ENCODE results near the gene PPP1R9A. TPM values are rescaled to one million over a fixed set of nuclear protein-coding genes. Genes with fewer than 3 reads are reported as not detected.

PPP1R9A gene
- total RNA-seq, 1 experiment from 2014 or later = 6.3 TPM

DNA sequence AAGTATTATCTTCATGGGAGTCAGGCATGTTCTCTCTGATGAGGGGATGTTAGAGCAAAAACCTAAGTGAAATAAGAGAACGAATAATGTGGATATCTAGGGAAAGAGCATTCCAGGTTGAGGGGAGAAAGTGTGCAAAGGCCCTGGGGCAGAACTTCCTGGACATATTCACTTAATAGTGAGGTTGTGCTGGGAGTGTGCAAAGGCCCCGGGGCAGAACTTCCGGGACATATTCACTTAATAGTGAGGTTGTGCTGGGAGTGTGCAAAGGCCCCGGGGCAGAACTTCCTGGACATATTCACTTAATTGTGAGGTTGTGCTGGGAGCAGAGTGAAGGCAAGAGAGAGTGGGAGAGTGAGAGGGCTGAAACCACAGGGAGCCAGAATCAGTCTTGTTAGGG, 405.2 kb downstream of the PPP1R9A start:
- intact Hi-C loops (cut with micrococcal nuclease) = no loop called here
- Mint-ChIP-seq H3K27me3 (ENCODE audit: insufficient read depth, unreplicated experiment) (peaks cover 29% of the 10 kb centered on the region), H3K27ac (ENCODE audit: low read depth, unreplicated experiment) (no peak overlapping the region), H3K4me1 (ENCODE audit: insufficient read depth, unreplicated experiment) (no peaks in the 10 kb centered on the region), H3K9me3 (ENCODE audit: unreplicated experiment) (peaks cover 7% of the 10 kb centered on the region), H3K36me3 (ENCODE audit: insufficient read depth, unreplicated experiment) (no peaks in the 10 kb centered on the region), H3K4me3 (ENCODE audit: unreplicated experiment) (no peak overlapping the region)
- BruUV-seq (replicated peaks) = no TSS peak
- DNase-seq (ENCODE audit: unreplicated experiment) = no peak
- ChIA-PET CTCF (no interaction called here), POLR2A (no interaction called here)
- TF ChIP-seq, protein P1, sequence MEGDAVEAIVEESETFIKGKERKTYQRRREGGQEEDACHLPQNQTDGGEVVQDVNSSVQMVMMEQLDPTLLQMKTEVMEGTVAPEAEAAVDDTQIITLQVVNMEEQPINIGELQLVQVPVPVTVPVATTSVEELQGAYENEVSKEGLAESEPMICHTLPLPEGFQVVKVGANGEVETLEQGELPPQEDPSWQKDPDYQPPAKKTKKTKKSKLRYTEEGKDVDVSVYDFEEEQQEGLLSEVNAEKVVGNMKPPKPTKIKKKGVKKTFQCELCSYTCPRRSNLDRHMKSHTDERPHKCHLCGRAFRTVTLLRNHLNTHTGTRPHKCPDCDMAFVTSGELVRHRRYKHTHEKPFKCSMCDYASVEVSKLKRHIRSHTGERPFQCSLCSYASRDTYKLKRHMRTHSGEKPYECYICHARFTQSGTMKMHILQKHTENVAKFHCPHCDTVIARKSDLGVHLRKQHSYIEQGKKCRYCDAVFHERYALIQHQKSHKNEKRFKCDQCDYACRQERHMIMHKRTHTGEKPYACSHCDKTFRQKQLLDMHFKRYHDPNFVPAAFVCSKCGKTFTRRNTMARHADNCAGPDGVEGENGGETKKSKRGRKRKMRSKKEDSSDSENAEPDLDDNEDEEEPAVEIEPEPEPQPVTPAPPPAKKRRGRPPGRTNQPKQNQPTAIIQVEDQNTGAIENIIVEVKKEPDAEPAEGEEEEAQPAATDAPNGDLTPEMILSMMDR (IDR thresholded peaks at IDR 0.05; ENCODE audit: unreplicated experiment) = no peak

DNA sequence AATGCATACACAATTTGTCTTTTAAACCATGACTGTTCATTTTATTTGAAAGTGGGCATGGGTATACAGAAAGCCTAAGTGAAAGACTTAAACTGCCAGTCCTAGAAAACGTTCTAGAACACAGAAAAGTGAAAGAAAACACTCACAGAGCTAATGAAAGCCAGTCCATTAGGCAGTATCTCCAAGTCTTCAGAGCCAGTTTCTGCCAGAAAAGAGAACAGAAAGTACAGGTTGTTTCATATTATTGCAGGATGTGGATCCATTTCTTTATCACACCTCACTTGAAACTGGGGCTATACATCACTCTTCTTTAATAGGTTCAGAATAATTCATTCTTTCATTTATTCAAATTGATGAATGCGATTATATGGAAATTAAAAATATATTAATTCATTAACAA, 409.2 kb downstream of the PPP1R9A start:
- intact Hi-C loops (cut with micrococcal nuclease) = no loop called here
- Mint-ChIP-seq H3K27ac (ENCODE audit: low read depth, unreplicated experiment) (no peak overlapping the region), H3K27me3 (ENCODE audit: insufficient read depth, unreplicated experiment) (peaks cover 29% of the 10 kb centered on the region), H3K4me1 (ENCODE audit: insufficient read depth, unreplicated experiment) (no peaks in the 10 kb centered on the region), H3K9me3 (ENCODE audit: unreplicated experiment) (peaks cover 7% of the 10 kb centered on the region), H3K4me3 (ENCODE audit: unreplicated experiment) (no peak overlapping the region), H3K36me3 (ENCODE audit: insufficient read depth, unreplicated experiment) (no peaks in the 10 kb centered on the region)
- ChIA-PET CTCF (no interaction called here), POLR2A (interaction anchor here (0.6 to 0.7 kb wide), 2 partner anchors 21 to 161 kb away, joined by 3 to 6 read pairs; no protein-coding TSS in a partner anchor)
- BruUV-seq (replicated peaks) = no TSS peak
- TF ChIP-seq, protein P1 (IDR thresholded peaks at IDR 0.05; ENCODE audit: unreplicated experiment) = no peak
- DNase-seq (ENCODE audit: unreplicated experiment) = no peak

DNA sequence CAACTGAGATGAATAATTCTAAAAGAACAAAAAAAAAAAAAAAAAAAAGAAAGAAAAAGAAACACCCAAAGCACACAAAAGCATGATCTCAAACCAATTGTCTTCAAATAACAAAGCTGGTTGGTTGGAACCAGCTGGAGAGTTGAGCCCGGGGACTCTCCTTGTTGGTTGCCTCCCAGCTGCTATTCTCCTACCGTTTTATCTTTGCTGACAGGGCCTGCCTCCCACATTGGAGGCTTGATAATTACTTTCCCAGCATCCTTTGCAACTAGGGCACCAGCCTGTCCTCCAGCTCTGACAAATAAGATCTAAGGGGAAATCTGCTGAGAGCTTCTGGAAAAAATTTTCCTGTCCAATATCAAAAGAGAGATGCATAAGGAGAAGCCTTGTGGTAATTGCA, 410.2 kb downstream of the PPP1R9A start:
- Mint-ChIP-seq H3K4me1 (ENCODE audit: insufficient read depth, unreplicated experiment) (no peaks in the 10 kb centered on the region), H3K27ac (ENCODE audit: low read depth, unreplicated experiment) (no peak overlapping the region), H3K27me3 (ENCODE audit: insufficient read depth, unreplicated experiment) (peaks cover 29% of the 10 kb centered on the region), H3K9me3 (ENCODE audit: unreplicated experiment) (peaks cover 7% of the 10 kb centered on the region), H3K36me3 (ENCODE audit: insufficient read depth, unreplicated experiment) (no peaks in the 10 kb centered on the region), H3K4me3 (ENCODE audit: unreplicated experiment) (no peak overlapping the region)
- CTCF ChIA-PET = no interaction called here
- no peak for DNase-seq (ENCODE audit: unreplicated experiment)
- intact Hi-C loops (cut with micrococcal nuclease) = no loop called here
- BruUV-seq (replicated peaks) = no TSS peak
- POLR2A ChIA-PET = no interaction called here
- TF ChIP-seq, protein P1 (IDR thresholded peaks at IDR 0.05; ENCODE audit: unreplicated experiment) = no peak

DNA sequence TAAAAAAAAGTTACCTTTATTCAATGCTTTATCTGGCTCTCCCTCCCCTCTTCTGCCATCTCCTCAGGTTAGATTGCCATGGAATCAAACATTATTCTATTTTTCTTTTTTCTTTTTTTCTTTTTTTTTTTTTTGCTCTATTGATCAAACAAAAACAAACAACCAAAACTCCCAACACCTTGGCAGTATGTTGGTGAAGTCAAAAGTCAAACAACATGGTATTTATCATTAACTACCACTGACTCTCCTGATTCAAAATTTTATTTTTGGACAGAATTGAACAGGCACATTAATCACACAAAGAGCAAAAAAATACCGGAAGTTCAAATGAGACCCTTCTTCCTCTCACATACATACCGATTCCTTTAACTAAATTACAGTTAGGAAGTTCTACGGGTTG, 410.6 kb downstream of the PPP1R9A start:
- TF ChIP-seq, protein P1 (IDR thresholded peaks at IDR 0.05; ENCODE audit: unreplicated experiment) = no peak
- DNase-seq (ENCODE audit: unreplicated experiment) = no peak
- Mint-ChIP-seq H3K27me3 (ENCODE audit: insufficient read depth, unreplicated experiment) (peaks cover 29% of the 10 kb centered on the region), H3K9me3 (ENCODE audit: unreplicated experiment) (peaks cover 7% of the 10 kb centered on the region), H3K4me1 (ENCODE audit: insufficient read depth, unreplicated experiment) (no peaks in the 10 kb centered on the region), H3K4me3 (ENCODE audit: unreplicated experiment) (no peak overlapping the region), H3K36me3 (ENCODE audit: insufficient read depth, unreplicated experiment) (no peaks in the 10 kb centered on the region), H3K27ac (ENCODE audit: low read depth, unreplicated experiment) (no peak overlapping the region)
- CTCF ChIA-PET = no interaction called here
- POLR2A ChIA-PET = no interaction called here
- intact Hi-C loops (cut with micrococcal nuclease) = no loop called here
- no TSS peak for BruUV-seq (replicated peaks)
